ENCODE data around the gene GPR84.
A peak's percentile ranks its signal among the peaks of the same experiment; 100 is the strongest.
"Not testable (repeated sequence)": the region's sequence is repeated elsewhere in the genome, so short reads cannot be mapped to it uniquely, and the experiment has no call there.

GPR84 gene

GRCh38 chr12:54356228-54356627 lies 8.1 kb downstream of the GPR84 start:
- no peak for DNase-seq (ENCODE audit: low read depth, low spot score)

DNA sequence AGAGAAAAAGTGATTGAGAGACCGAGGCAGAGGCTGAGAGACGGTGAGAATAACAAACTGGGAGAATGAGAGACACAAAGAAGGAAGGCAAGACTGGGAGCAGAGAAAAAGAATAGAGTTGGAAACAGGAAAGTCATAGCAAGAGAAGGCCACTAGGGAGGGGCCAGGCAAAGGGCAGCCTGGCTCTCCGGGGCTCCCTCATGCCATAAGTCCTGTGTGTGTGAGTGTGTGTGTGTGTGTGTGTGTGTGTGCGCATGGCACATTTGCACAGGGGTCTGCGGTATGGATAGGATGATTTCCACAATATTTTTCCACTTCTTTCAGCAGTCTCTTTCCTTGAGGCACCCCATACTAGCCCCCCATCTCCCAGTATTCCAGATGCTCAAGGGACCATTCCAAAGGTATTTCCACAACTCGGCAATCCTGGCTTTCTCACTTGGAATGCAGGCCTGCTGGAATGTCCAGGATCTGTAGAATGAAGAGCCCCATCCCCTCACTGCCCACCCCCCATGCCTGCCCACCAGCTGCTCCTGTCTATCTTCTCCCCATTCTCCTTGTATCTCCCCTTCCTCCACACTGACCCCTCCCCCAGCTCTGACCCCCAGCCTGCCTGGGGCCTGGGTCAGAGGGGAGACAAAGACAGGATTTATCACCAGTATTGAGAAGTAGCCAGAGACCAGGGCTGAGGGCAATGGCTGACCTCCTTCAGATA lies 9.0 kb downstream of the GPR84 start:
- peak; percentile 68 for DNase-seq (ENCODE audit: low read depth, low spot score)

DNA sequence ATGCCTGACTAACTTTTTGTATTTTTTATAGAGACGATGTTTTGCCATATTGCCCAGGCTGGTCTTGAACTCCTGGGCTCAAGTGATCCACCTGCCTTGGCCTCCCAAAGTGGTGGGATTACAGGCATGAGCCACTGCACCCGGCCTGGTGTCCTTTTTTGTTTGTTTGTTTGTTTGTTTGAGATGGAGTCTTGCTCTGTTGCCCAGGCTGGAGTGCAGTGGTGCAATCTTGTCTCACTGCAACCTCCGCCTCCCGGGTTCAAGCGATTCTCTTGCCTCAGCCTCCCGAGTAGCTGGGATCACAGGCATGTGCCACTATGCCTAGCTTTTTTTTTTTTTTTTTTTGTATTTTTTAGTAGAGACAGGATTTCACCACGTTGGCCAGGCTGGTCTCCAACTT lies 10.0 kb downstream of the GPR84 start:
- DNase-seq (ENCODE audit: low read depth, low spot score), result not testable (repeated sequence)

GRCh38 chr12:54352891-54353874 lies 11.1 kb downstream of the GPR84 start:
- peak; percentile 27 for DNase-seq (ENCODE audit: low read depth, low spot score)

DNA sequence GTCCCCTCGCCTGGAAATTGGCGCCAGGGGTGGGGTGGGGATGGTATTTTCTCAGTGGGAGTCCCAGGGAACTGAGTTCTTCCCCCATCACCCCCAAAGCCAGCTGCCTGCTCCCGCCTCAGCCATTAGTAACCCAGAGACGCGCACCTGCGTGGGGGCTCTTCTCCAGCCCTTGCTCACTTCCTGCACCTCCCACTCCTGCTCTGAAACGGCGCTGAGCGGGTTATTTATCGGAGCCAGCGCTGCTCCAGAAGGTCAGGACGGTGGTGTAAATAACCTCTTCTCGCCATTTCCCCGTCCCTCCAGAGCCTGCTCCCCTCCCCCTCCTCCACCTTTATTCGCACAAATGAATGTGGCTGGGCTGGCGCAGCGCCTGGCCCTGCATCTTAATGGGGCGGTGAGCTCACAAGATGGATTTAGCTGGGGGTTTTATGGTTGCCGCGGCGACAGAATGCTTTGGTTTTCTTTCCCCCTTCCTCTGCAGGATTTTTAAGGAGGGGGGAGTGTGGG lies 12.2 kb downstream of the GPR84 start:
- peak; percentile 80 for DNase-seq (ENCODE audit: low read depth, low spot score)

- DNase-seq (ENCODE audit: low read depth, low spot score), result no peak
Observed at GRCh38 chr12:54351341-54351740, 12.9 kb downstream of the GPR84 start.

GRCh38 chr12:54350743-54351142 lies 13.5 kb downstream of the GPR84 start:
- DNase-seq (ENCODE audit: low read depth, low spot score), result no peak

DNA sequence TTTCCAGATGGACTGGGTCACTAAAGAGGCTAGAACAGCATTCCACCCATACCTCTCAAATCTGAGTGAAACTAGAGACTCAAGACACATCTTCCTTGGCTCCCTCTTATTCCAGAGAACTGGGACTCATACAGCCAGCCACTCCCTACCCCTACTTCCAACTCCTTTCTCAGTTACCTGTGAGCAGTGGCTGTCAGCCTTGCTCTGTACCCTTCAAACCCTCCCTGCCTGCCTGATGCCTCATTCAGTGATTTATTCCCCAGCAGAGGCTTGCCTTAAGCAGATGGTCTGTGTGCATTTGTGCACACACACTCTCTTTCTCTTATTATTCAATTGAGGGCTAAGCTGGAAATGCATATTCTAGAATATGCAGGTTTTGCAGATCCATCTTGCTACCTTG lies 14.6 kb downstream of the GPR84 start:
- no peak for DNase-seq (ENCODE audit: low read depth, low spot score)

DNA sequence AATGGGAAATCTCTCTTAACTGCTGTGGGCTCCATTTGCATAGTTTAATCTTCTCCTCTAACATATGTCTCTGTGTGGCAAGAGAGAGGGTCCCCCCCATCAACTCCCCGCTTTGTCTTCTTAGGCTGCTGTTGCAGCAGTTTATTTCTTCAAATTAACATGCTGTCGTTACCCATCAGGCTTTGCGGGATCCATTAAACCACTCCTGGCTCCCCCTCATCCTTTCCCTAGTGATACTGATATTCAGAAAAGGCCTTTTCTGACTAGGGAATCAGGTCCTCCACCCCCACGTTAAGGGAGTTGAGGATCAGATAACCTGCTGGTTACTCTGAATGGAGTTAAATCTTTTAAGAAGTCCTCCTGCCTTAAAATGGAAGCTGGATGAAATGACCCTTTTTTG lies 15.2 kb downstream of the GPR84 start:
- DNase-seq (ENCODE audit: low read depth, low spot score), result no peak

DNA sequence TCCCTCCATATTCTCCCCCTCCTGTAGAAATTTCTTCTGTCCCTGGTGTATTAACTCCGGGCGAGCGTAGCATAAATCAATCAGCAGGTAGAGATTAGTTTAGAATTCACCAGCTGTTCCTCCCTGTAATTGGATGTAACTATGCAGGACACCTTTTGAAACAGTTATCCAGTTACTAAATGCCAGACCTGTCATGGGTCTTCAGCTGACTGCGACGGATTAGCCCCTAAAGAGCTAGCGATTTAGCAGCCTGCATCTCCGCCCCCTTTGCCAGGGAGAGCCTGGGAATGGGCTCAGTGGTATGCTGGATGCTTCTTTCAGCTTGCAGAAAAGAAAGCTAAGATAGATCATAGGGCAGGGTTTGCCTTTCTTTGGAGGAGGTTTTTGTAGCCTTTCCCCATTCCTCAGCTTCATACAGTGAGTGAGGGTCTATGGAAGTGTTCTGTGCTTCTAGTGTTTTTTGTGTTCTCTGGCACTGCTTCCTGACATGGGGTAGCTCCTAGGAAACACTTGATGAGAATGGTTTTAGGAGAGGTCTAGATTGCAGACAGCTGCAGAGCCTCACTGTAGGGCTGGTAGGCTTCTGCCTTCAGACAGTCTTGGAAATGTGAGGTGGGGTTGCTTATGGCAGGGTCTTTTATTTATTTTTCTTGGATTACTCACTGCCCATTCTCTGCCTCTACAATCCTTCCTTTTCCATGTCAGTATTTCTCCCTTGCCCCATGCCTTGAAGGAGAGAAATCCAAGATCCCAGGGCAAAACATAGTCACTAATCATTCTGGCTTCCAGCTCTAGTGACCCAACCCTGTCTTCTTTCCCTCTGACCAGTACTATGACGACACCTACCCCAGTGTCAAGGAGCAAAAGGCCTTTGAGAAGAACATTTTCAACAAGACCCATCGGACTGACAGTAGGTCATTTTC lies 22.6 kb downstream of the GPR84 start:
- no peak for DNase-seq (ENCODE audit: low read depth, low spot score)

DNA sequence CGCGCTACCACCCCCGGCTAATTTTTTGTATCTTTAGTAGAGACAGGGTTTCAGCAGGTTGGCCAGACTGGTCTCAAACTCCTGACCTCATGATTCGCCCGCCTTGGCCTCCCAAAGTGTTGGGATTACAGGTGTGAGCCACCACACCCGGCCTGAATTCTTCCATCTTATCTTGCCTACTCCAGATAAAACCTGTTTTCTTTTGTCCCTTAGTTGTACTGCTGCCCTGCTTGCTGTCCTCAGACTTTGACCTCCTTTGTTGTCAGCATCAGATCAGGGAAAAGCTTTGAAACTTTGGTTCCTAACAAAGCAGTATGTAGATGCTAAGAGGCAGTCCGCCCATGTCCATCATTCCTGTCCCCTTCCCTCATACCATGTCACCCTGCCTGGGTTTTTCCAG lies 23.4 kb downstream of the GPR84 start:
- no peak for DNase-seq (ENCODE audit: low read depth, low spot score)

DNA sequence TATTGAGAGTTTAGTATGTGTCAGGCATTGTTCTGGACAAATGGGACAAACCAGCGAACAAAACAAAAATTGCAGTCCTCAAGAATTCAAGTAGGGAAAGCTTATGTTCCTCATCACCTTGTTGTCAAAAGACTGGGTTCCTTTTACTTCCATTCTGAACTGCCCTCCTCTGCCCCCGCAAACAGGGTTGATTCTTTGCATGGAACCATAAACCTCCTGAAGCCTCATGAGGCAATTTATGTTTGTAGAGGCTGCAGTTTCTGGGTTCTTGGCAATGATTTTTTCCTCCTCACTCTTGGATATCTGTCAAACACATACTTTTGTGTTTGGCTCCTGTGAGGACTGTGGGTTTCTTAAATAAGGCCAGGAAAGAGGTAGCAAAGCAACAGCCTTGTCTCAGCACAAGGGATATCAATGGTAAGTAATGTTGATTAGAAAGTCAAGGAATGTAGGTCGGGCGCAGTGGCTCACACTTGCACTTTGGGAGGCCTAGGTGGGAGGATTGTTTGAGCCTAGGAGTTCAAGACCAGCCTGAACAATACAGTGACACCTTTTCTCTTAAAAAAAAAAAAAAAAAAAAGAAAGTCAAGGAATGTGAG lies 25.5 kb downstream of the GPR84 start:
- no peak for DNase-seq (ENCODE audit: low read depth, low spot score)

GRCh38 chr12:54337854-54338650 lies 26.2 kb downstream of the GPR84 start:
- no peak for DNase-seq (ENCODE audit: low read depth, low spot score)

DNA sequence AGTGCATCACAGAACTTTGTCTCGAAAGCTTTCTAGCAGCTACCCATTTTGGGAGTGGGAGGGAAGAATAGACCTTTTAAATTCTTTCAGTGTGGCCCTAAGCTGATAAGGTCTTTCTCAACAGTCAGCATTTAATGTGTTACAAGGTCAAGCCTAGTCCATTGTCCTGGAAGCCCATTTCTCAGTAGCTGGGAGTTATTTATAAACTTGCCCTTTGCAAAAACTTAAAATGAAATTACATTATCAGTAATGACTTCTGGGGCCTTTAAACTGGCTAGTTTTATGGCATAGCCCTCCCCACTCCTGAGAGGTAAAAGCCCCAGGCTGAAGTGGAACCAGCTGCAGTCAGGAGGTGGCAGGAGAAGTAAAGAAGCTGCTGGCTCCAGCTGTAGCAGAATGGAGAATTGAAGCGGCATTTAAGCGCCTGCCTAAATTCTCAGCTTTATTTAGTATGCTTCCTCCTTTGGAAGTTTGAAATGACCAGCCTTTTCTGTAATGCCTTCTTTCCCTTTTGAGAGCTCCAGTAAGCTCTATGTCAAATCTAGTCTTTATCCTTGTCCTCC lies 26.9 kb downstream of the GPR84 start:
- no peak for DNase-seq (ENCODE audit: low read depth, low spot score)

GRCh38 chr12:54333420-54334034 lies 30.8 kb downstream of the GPR84 start:
- DNase-seq (ENCODE audit: low read depth, low spot score), result no peak

DNA sequence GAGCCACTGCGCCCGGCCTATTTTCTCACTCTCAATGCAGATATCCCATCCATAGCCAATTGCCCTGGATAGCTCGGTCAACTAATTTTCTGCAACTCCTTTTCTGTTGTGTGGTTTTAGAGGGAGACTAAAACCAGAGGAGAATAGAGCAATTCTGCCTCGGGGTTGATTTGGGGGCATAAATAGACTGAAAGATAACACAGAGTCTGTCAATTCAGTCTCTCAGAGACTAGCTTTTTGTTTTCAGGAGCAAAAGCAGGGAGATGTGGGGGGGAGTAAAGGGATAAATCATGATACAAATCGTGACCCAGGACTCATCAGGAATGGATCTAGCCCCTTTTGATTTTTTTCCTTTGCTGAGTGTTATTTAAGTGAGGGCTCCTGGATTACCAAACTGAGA lies 32.8 kb downstream of the GPR84 start:
- no peak for DNase-seq (ENCODE audit: low read depth, low spot score)

DNA sequence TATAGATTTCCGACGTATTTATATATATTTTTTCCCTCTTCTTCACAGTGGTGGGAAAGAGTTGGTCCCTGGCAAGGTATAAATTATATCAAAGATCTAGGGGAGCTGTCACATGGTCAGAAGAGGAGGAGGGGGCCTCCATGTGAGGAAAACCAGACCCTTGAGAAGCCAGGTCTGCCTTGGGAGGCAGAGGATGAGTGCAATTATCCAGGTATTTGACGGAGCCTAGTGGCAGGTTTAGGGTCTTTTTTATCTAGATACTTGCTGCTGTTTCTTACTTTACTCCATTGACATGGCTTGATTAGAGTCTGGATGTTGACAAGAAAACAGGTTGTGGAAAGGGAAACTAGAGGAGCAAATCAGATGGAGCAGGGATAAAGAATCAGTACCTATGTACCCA lies 33.8 kb downstream of the GPR84 start:
- DNase-seq (ENCODE audit: low read depth, low spot score), result peak; percentile 55

GRCh38 chr12:54329759-54330158 lies 34.5 kb downstream of the GPR84 start:
- no peak for DNase-seq (ENCODE audit: low read depth, low spot score)

DNA sequence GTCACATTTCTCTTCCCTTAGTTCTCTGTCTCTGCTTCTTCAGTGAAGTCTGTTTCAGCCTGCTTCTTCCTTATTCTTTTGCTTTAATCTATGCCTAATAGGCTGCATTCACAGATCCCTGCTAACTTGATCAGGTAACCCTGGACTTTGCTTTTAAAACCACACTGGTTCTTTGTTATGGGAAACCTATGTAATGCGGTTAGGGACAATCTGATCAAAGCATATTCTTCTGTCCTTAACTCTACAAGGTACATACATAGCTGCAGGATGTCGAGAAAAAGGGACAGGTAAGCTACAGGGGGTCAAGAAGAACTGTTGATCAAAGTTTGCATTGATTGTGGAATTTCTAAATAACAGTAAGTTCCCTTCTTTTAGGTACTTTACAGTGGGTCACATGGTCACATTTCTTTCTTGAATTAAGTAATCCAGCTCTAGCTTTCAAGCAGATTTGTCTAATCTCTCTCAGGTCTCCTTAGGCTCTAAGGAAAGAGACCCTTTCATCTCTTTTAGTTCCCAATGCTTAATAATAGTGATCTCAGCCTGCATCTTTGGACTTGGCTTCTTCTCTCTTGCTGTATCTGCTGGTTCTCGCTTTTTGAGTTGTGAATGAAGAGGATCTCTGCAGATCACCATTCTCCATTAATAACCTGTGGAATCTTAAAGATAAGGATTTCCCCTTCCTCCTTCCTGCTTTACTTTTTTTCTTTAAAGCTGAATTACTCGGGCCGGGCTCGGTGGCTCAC lies 35.5 kb downstream of the GPR84 start:
- no peak for DNase-seq (ENCODE audit: low read depth, low spot score)

All from ELF-1 (cell line).